ENCODE data around the gene INPP5D.

GRCh38 chr2:233244818-233245217 lies 184.7 kb downstream of the INPP5D start:
- TF ChIP-seq CTCF (IDR thresholded peaks at IDR 0.05): no peak
- no peak for TF ChIP-seq POLR2A (IDR thresholded peaks at IDR 0.05)
